Fibroblast of villous mesenchyme (primary cell): ENCODE data around the gene LYSMD2. TPM values are rescaled to one million over a fixed set of nuclear protein-coding genes. Genes with fewer than 3 reads are reported as not detected.

ENCODE experiments used
- DNase-seq: peaks from one replicate; pipeline ENCODE4 v3.0.0-alpha.2; 2010; ENCODE audit warnings: low read depth
- H3K4me3 ChIP-seq: 2 replicates; pipeline ENCODE4 v1.5.1; 2011; ENCODE audit warnings: low read depth, mild to moderate bottlenecking, low read length
- total RNA-seq: library from RNA; depleted of rRNA; stranded (reverse); fragments of >200 nt; gene quantifications from 2 replicates; pipeline ENCODE4 v1.2.3, GENCODE V29; 2012
- TF ChIP-seq, protein P1 (sequence below): IDR thresholded peaks from 2 replicates; pipeline ENCODE4 v1.5.1; 2012; ENCODE audit warnings: low read depth, mild to moderate bottlenecking, low read length; ENCODE audit not compliant: insufficient read depth

The LYSMD2 gene
- total RNA-seq, 1 donor = 10.8 TPM

DNA sequence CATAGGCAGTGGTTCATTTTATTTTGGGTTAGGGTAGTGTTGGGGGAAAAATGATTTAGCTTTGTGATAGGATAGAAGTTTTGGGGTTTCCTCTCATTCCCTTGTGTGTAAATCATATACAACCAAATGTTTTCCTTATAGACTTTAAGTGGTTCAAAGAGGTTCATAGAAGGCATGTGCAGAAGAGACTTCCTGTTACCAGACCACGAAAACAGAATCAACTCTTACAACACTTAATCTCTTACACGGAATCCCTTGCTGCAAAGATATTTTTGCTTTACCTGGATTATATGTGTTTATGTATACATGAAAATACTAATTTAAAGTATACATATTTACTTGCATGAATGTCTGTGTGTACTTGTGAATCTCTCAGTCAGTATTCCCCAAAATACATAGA is 16.8 kb upstream of the LYSMD2 start:
- DNase-seq = no peak
- TF ChIP-seq, protein P1, sequence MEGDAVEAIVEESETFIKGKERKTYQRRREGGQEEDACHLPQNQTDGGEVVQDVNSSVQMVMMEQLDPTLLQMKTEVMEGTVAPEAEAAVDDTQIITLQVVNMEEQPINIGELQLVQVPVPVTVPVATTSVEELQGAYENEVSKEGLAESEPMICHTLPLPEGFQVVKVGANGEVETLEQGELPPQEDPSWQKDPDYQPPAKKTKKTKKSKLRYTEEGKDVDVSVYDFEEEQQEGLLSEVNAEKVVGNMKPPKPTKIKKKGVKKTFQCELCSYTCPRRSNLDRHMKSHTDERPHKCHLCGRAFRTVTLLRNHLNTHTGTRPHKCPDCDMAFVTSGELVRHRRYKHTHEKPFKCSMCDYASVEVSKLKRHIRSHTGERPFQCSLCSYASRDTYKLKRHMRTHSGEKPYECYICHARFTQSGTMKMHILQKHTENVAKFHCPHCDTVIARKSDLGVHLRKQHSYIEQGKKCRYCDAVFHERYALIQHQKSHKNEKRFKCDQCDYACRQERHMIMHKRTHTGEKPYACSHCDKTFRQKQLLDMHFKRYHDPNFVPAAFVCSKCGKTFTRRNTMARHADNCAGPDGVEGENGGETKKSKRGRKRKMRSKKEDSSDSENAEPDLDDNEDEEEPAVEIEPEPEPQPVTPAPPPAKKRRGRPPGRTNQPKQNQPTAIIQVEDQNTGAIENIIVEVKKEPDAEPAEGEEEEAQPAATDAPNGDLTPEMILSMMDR = no peak

GRCh38 chr15:51752888-51753287 is 15.4 kb upstream of the LYSMD2 start:
- H3K4me3 ChIP-seq = no peak overlapping the region
- no peak for DNase-seq
- TF ChIP-seq, protein P1 = no peak

More for the DNA sequence above, 16.8 kb upstream of the LYSMD2 start:
- H3K4me3 ChIP-seq = no peak overlapping the region

DNA sequence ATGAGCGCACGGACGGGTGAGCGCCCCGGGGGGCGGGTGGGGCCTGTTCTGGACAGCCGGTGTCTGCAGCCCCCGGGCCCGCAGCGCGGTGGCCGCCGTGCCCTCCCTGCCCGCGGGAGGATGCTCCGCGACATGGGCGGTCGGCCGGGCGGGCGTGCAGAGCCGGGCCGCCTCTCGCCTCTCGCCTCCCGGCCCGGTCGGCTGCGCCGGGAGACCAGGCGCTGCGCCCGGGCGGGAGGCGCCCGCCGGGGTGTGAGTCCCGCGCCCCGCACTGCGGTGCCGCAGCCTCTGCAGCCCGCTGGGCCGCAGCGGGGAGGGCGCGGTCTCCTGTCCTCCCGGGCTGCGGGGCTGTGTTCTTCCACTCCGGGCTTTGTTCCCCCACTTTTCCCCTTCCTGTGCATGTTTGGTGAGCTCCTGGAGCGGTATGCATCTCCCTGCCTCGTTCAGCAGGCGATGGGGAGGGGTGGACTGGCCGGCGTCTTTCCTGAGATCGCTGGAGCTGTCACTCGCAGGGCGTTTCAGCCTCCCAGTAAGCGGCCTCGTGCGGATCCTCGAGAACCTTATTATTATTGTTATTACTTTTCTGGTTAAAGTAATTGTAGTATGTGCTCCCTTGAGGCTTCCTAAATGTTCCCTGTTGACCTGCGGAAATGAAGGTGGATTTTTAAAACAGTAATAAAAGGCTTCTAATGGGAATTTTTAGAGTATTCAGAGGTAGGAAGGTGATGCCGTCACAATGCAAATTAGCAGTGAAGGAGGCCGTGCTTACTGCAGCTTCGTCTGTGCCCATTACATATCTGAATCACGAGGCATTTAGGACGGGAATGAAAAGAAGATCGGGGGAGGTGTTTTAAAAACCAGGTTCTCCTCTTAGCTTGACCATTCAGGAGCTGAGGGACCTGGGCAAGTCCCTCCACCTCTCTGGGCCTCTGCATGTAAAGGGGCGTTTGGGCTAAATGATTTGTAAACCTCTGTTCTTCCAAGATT is 14.5 kb upstream of the LYSMD2 start:
- TF ChIP-seq, protein P1 = no peak
- H3K4me3 ChIP-seq = peak overlapping the region; percentile 55
- no peak for DNase-seq

- DNase-seq = peak; percentile 25
- peak within 1 kb of the TSS; percentile 55 for H3K4me3 ChIP-seq
- TF ChIP-seq, protein P1 = no peak
These were observed 13.6 kb upstream of the LYSMD2 start, which contains the start of gene TMOD2 for GRCh38 chr15:51750792-51751696. Gene TMOD2, plus strand, starts transcription at chr15:51751597. Its CDS starts 14,845 bp downstream, at chr15:51766442.

DNA sequence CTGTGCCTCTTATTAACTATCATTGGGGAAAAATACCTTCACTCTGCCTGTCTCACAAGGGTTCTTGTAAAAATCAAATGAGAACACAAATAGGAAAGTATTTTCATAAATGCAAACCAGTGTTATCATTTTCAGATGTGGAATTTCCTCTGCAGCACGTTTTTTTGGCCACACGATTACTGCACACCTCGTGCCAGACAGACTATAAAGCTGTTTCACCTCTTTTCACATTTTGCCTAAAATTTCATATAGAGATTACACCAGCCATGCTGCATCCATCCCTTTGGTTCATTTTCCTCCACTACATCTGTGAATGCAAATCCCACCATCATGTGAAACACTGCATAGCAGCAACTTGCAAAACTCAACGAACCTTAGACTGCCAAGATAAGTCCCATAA is 12.7 kb upstream of the LYSMD2 start:
- no peak overlapping the region for H3K4me3 ChIP-seq
- DNase-seq = no peak
- TF ChIP-seq, protein P1 = no peak

GRCh38 chr15:51749307-51749706 is 11.9 kb upstream of the LYSMD2 start:
- TF ChIP-seq, protein P1 = no peak
- no peak overlapping the region for H3K4me3 ChIP-seq
- DNase-seq = no peak
